Pancreas (tissue), 10 donors: ENCODE results near the gene BRINP3. TPM values are rescaled to one million over a fixed set of nuclear protein-coding genes. Genes with fewer than 3 reads are reported as not detected.

Source experiments
- ATAC-seq, 4 donors: fragments of 200-7000 bp; cut with Tn5 transposase; one replicate each; pipeline versions ENCODE4 v1.8.0 to v1.9.1; 2020; ENCODE audit warnings: mild to moderate bottlenecking in 4 of 4, moderate library complexity in 4 of 4
- DNase-seq, 6 donors: peaks; one replicate each; pipeline ENCODE4 v3.0.0-alpha.2; 2020
- FAIRE-seq: peaks from 2 replicates; lab custom pipeline; 2012; peaks lifted over from hg19 to GRCh38; lab: Jason Lieb, UNC
- H3K27ac ChIP-seq, 4 donors: fragments of 200-600 bp; sonication (generic); 1 replicate in 3 of 4; 2 replicates in 1 of 4; pipeline versions ENCODE4 v1.5.0 to v1.8.0; 2020
- H3K27me3 ChIP-seq, 4 donors: fragments of 200-600 bp; one replicate each; pipeline ENCODE4 v1.8.0; 2021
- H3K36me3 ChIP-seq, 3 donors: fragments of 200-600 bp; sonication (generic) in 1 of 3; one replicate each; pipeline versions ENCODE4 v1.5.0 to v1.8.0; 2020 to 2021
- H3K4me1 ChIP-seq, 3 donors: fragments of 200-600 bp; one replicate each; pipeline ENCODE4 v1.8.0; 2021
- H3K4me3 ChIP-seq, 4 donors: fragments of 200-600 bp; sonication (generic) in 2 of 4; one replicate each; pipeline versions ENCODE4 v1.5.0 to v1.8.0; 2020 to 2021
- H3K9me3 ChIP-seq, 4 donors: fragments of 200-600 bp; one replicate each; pipeline ENCODE4 v1.8.0; 2021
- WGBS, 2 donors: extraction: QIAGEN DNeasy Blood & Tissue Kit; methylation state at CpG; one replicate each; pipeline ENCODE4 v1.1.7; 2013; 5-methylcytosine and 5-hydroxymethylcytosine counted together
- intact Hi-C, 3 donors: fragments of 100-400 bp; cut with DNase I; formaldehyde crosslinking; loops; one replicate each; pipeline versions ENCODE4 v1.11.1 to v1.14.2; 2022
- polyA plus RNA-seq, 2 donors: library from polyadenylated mRNA; stranded (reverse); fragments of 200-250 nt; gene quantifications; one replicate each; pipeline ENCODE4 v1.2.3, GENCODE V29; 2013
- total RNA-seq, 6 donors: library from RNA; stranded (reverse); fragmentation: NEBNext Ultra II Directional in 4 of 6; extraction: Animal tissue kit (Norgen Biotek cat#: 25700) in 4 of 6; gene quantifications; one replicate each; pipeline versions ENCODE4 v1.2.1 to v1.2.4, GENCODE V29; 2021 to 2023
- TF ChIP-seq, protein P1 (sequence below), 4 donors: fragments of 200-600 bp; sonication (generic) in 3 of 4; IDR thresholded peaks; one replicate each; pipeline versions ENCODE4 v1.5.0 to v1.8.0; 2021; ENCODE audit warnings: antibody characterized with exemption in 4 of 4
- donor health status: healthy with polysubstance abuse.
- donor health status: DM: no; HTN: no; CAD: no; lungs with moderate emphysema.
- donor health status: DM: no; HTN: no; CAD: no.
- donor health status: control.
- donor health status: control.
- donor health status: Bipolar disorder and iron deficiency.
- donor health status: DM: yes; HTN: yes; CAD: no.
- donor health status: DM: no; HTN: no; CAD: no.
- donor health status: DM: no; HTN: no; CAD: no.
- donor health status: DM: yes; HTN: yes; CAD: no.

The BRINP3 gene
- total and polyA plus RNA-seq, 8 donors = 0.24 to 0.42 TPM; not detected in 6

DNA sequence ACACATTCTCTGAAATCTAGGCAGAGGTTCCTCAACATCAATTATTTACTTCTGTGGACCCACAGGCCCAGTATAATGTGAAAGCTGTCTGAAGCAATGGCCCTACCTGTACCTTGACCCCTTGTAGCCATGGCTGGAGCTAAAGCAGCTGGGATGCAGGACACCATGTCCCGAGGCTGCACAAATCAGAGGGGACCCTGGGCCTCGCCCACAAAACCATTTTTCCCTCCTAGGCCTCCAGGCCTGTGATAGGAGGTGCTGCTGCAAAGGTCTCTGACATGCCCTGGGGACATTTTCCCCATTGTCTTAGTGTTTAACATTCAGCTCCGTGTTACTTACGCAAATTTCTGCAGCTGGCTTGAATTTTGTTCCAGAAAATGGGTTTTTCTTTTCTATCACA is 110.5 kb downstream of the BRINP3 start:
- no peak for ATAC-seq
- H3K9me3 ChIP-seq = no peaks in the 10 kb centered on the region
- H3K27me3 ChIP-seq = no peaks in the 10 kb centered on the region
- TF ChIP-seq, protein P1, sequence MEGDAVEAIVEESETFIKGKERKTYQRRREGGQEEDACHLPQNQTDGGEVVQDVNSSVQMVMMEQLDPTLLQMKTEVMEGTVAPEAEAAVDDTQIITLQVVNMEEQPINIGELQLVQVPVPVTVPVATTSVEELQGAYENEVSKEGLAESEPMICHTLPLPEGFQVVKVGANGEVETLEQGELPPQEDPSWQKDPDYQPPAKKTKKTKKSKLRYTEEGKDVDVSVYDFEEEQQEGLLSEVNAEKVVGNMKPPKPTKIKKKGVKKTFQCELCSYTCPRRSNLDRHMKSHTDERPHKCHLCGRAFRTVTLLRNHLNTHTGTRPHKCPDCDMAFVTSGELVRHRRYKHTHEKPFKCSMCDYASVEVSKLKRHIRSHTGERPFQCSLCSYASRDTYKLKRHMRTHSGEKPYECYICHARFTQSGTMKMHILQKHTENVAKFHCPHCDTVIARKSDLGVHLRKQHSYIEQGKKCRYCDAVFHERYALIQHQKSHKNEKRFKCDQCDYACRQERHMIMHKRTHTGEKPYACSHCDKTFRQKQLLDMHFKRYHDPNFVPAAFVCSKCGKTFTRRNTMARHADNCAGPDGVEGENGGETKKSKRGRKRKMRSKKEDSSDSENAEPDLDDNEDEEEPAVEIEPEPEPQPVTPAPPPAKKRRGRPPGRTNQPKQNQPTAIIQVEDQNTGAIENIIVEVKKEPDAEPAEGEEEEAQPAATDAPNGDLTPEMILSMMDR (IDR thresholded peaks at IDR 0.05) = no peak
- no peak overlapping the region for H3K4me3 ChIP-seq
- H3K4me1 ChIP-seq = no peaks in the 10 kb centered on the region
- WGBS, 2 donors = 83 to 87% methylated on average over 4 of the region's 4 CpGs
- no peak for DNase-seq
- intact Hi-C loops = no loop called here
- no peak overlapping the region for H3K27ac ChIP-seq
- no peaks in the 10 kb centered on the region for H3K36me3 ChIP-seq
- FAIRE-seq = no peak

DNA sequence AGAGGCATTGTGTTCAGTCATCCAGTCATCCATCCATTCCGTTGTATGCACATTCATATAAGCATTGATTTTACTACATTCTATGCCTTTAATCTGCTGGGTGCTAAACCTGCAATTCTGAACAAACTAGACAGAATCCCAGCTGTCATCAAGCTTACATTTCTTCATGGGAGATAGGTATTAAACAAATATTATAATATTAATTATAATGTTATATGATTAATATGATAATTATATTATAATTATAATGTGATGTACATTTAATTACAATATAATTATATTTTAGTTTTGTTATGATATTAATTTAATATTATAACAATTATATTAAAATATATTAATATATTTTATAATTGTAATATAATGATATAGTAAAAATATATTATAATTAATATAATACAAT is 112.4 kb downstream of the BRINP3 start:
- FAIRE-seq = peak; percentile 98
- Histone ChIP-seq H3K27me3 (no peaks in the 10 kb centered on the region), H3K36me3 (no peaks in the 10 kb centered on the region), H3K9me3 (no peaks in the 10 kb centered on the region), H3K27ac (no peak overlapping the region), H3K4me1 (no peaks in the 10 kb centered on the region), H3K4me3 (no peak overlapping the region)
- intact Hi-C loops = no loop called here
- WGBS, 2 donors = 64 to 65% methylated on average over 1 of the region's 1 CpG
- TF ChIP-seq, protein P1 (IDR thresholded peaks at IDR 0.05) = no peak
- no peak for DNase-seq
- no peak for ATAC-seq

DNA sequence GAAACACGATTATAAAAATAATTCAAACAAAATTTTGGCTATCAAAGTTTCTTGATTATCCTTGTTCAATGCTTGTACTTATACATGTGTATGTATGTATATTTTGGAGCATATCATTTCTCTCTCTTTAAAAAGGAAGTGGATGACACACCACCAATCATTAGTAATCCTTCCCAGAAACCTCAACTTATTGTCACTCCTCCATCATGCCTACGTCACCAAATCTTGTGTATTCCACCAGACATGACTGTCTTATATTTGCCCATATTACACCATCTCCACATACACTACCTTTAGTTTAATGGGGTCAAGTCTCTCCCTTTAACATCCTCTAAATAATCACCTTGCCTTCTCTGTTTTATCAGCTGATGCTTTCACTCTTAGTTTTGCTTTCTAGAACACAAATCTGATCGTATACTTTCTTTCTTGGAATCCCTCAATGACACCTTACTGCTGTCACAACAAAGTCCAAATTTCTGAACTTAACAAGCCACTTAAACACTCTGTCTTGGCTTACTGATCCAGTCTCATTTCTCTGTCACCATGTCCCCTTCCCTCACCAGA is 124.0 kb downstream of the BRINP3 start:
- FAIRE-seq (no peak), DNase-seq (no peak), ATAC-seq (no peak)
- WGBS, 2 donors = 43 to 69% methylated on average over 3 of the region's 3 CpGs
- Histone ChIP-seq H3K36me3 (no peaks in the 10 kb centered on the region), H3K4me3 (no peak overlapping the region), H3K9me3 (no peaks in the 10 kb centered on the region), H3K27ac (no peak overlapping the region), H3K4me1 (no peaks in the 10 kb centered on the region), H3K27me3 (no peaks in the 10 kb centered on the region)
- intact Hi-C loops = no loop called here
- TF ChIP-seq, protein P1 (IDR thresholded peaks at IDR 0.05) = no peak

DNA sequence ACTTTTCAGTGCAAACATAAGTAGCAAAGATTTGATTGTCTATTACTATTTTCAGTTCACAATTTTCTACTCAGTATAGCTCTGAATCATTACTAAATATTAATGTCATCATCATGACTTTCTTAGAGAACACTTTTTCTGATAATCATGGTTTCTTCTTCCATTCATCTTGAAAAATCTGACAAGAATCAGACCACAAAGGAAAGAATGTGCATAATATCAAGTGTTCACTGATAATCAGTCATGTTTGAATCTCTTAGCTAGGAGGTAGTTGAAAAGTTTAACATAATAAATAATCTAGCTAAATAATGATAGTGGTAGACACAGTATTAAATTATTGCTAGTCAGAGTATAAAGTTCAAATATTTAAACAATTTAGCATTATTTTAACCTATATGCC is 133.2 kb downstream of the BRINP3 start:
- FAIRE-seq (no peak), ATAC-seq (no peak), DNase-seq (no peak)
- no peaks in the 10 kb centered on the region for H3K4me1 ChIP-seq
- no peak overlapping the region for H3K4me3 ChIP-seq
- H3K27me3 ChIP-seq = no peaks in the 10 kb centered on the region
- TF ChIP-seq, protein P1 (IDR thresholded peaks at IDR 0.05) = no peak
- intact Hi-C loops = no loop called here
- no peaks in the 10 kb centered on the region for H3K9me3 ChIP-seq
- H3K27ac ChIP-seq = no peak overlapping the region
- H3K36me3 ChIP-seq = no peaks in the 10 kb centered on the region

DNA sequence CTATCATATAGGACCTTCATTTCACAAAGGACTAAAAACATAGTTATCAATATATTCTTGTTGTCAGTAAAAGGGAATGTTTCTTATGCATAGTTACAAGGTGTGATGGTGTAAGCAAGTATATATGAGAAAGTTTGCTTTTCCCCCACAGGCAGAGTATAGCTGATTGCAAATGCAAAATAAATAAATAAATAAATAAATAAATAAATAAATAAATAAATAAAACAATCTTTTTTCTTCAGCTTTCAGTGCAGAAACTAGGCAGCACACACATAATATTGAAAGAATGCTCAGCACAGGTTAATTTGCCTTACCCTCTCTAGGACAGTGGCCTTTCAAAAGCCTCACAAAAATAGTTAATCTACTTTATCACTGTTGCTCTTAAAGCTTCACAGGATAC is 138.8 kb downstream of the BRINP3 start:
- no peak overlapping the region for H3K4me3 ChIP-seq
- no peaks in the 10 kb centered on the region for H3K9me3 ChIP-seq
- no peak for DNase-seq
- no peak for FAIRE-seq
- H3K36me3 ChIP-seq = no peaks in the 10 kb centered on the region
- intact Hi-C loops = no loop called here
- H3K4me1 ChIP-seq = no peaks in the 10 kb centered on the region
- TF ChIP-seq, protein P1 (IDR thresholded peaks at IDR 0.05) = no peak
- no peak for ATAC-seq
- no peak overlapping the region for H3K27ac ChIP-seq
- H3K27me3 ChIP-seq = no peaks in the 10 kb centered on the region
